Left renal pelvis (tissue), 4 donors: ENCODE data around the gene TBC1D16. TPM values are rescaled to one million over a fixed set of nuclear protein-coding genes. Genes with fewer than 3 reads are reported as not detected.

Source experiments
- DNase-seq, 4 donors: peaks; one replicate each; pipeline ENCODE4 v3.0.0-alpha.2; 2013; ENCODE audit warnings: low read depth in 4 of 4, low spot score in 3 of 4
- polyA plus RNA-seq, 4 donors: library from polyadenylated mRNA; unstranded; fragments of 120-200 nt; gene quantifications; one replicate each; pipeline ENCODE4 v1.2.1, GENCODE V29; 2013; ENCODE audit not compliant: insufficient read length in 4 of 4

Gene TBC1D16
- polyA plus RNA-seq, 4 donors: 27.8 to 31.5 (median 30.4) TPM

DNA sequence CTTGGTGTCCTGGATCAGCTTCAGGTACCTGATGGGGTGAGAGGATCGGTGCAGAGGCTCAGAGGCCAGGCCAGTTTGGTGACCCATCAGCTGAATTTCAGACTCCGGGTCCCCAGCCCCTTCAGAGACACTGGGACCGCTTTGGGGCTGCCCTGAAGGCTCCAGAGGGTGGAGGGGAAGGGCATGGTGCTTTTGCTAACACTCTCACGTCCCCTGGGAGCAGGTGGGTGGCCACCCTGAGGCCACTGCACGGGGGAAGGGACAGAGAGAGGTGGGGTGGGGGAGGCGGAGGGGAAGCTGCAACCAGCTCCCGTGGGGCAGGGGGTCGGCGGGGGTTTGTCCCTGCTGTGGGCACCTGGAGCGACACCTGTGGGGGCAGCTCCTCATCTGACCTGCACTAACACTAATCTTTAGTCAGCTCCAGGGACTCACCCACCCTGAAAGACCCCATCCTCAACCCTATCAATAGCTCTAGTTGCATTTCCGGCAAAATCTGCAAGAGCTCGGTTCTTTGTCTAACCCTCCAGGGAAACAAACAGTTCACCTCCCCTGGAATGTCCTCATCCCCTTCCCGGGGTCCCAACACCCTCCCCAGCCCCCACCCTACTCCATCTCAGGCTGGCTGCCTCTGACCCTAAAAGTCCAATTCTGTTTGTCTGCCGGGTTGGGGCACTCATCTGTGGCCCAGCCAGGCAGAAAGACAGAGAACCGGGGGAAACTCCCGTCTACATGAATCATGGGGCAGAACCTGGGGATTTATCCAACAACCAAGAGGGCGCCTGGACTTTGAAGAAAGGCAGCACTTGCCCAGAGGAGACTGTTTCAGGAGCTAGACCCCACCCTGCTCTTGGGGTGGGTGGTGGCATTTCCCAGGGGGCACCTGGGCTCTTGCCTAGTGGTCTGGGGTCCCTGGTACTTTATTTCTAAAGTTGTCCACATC is 104.5 kb downstream of the TBC1D16 start:
- no peak for DNase-seq

DNA sequence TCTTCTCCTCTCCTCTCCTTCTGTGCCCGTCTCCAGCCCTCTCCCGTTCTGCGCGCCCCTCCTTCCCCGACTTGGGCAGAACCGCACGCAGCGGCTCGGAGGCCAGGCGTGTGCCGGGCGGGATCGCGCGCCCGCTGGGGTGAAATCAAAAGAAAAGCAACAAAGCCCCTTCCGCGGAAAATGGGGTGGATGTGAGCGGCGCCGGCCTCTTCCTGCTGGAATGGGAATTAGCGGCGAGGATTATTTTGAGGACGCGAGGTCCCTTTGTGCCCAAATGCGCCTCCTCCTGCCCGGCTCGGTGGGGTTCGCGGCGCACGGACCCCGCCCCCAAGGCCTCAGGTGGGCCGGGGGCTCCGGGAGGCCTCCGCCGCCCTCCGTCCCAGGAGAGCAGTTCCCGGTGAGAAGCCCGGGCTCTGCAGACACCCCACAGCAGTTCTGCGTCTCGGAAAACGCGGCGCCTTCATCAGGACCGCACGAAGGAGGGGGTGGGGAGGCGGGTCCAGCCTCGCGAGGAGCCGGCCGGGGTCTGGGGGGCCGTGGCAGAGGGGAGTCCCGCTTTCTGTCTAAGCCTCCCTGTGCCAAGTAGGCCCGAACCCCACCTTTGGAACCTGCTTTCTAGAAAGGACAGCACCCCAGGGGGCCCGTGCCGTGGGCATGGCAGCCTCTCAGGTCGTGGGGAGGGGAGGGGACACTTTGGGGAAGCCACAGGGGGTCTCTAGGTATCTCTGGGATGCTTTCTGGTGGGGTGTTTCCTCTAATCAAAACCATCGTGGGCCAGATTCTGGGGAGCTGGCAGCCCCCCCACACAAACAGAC is 105.4 kb downstream of the TBC1D16 start:
- DNase-seq: no peak

DNA sequence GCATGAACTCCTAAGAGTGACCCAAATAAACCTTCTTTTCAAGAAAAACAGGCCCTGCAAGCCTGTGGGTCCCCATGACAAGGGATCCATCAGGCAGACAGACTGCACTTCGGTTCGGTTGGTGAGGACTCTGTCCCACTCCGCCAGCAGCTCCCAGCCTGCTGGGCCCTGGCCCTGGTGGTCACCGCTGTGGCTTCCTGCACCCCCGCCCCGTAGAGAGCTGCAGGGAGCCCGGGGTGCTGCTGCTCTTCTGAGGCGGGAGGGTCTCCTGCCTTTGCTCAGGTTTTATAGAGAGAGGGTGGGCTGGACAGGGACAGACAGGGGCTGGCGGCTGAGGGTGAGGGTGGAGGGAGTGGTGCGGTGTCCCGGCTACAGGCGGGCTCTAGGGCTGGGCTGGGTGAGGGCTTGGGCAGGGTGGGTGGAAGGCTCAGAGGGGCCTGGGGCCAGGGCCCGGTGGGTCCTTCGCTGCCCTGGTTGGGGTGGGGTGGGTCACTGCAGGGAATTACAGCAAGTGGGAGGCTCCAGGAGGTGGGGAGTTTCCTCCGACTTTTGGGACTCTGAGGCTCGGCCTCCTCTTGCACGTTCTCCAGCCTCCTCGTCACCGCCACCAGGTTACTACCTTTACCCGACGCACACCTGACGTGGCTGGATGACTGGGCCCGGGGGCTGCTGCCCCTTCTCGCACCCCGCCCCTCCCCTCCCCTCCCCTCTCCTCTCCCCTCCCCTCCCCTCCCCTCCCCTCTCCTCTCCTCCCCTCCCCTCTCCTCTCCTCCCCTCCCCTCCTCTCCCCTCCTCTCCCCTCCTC is 106.2 kb downstream of the TBC1D16 start:
- DNase-seq: no peak

DNA sequence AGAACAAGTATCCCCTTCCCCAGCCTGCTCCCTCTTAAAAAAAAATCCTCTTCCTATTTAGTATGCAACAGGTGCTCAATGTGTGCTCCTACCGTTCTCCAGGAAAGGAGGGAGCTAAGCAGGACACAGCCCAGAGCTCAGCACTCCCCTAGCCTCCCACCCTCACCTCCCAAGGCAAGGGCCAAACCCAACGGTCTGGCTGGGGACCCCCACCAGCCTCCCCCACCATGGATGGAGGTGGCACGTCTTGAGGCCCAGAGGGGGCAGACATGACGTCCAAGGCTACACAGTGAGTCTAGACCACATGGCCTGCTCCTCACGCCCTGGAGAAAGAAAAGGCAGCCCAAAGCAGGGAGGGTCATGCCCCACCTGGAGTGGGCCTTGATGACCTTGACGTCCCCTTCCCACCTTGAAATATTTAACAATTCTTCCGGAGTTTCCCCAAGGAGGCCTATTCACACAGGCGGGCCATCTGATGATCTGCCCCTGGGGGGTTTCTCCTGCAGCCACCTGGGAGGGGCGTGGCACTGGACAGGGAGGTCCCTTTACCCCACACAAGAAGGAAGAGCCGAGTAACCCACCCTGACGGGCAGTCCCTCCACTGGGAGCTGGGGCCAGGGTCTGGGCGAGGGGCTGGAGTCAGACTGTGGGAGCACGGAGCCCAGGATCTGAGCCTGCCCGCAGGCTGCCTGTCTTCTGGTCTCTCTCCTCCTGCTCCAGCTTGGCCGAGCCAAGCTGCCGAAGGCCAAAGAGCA is 107.0 kb downstream of the TBC1D16 start:
- no peak for DNase-seq

DNA sequence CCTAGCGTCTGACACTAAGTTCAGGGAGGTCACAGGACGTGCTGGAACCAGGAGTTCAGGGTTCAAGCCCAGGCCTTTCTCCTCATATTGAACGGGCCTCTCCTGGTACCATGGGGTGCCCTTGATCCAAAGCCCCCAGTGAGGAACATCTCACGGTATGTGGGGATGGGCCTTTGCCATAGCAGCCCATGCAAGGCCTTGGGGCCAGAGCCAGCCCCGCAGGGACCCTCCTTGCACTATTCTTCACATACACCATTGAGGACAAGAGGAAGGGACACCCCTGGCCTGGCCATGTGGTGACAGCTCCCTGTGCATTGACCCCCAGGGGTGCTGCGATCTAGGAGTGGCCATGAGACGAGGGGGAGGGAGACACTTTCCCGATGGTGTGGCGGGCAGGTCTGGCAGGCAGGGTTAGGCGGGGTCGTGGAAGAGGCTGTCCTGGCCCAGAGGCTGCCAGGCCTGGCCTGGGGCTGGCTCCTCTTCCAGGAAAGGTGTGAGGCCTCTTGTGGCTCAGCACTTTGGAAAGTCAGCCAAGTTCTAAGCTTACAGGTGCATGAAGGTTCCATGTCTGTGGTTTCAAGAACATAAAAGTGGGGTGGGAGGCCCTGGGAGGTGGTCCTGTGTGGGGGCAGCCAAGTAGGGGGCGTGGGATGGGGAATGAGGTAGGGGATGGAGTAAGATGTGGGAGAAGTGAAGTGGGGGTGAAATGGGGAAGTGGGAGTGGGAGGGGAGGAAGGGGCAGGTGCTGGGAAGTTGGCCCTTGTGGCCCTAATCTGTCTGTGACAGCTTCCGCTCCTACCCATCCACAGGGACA is 107.8 kb downstream of the TBC1D16 start:
- no peak for DNase-seq

DNA sequence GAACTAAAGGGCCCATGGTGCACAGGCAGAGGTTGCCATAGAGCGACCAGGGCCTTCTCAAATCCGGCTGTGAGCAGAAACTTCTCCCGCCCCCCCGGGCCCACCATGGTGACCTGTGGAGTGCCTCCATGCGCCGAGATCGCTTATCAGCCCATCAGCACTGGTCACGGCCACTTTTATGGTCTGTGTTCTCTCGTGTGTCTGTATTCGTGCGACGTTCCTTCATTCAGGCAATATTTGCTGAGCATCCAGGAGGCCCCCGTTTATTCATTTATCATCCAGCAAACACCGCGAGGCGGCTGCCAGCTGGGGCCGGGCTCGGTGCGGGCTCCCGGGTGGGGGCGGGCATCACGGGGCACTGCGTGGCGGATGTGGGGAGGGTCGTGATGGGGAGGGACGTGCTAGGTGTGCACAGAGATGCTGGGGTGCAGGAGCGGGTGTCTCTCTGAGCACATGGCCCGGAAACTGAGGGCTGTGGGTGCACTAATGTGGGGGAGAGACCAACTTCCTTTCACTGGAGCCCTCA is 108.5 kb downstream of the TBC1D16 start:
- DNase-seq: no peak

DNA sequence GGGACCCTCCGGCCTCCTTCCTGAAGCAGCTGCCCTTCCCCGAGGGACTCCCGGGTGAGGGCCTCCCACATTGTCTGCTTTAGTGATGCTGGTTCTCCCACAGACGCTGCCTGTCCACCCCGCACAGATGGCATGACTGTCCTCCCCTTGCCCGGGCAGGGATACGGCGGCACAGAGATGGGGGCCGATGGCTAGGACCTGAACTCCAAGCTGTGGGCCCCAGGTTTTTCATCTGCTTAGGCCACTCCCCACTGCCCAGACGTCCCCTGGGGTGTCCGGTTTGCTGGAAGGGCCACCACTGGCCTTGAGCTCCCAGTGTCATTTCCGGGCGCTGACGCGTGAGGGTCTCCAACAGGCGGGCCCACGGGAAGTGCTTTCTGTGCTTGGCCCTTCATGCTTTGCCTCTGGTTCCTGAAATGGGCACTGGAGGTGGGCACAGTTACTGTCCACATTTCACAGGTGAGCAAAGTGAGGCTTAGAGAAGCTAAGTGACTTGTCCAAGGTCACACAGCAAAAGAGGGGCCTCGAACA is 109.0 kb downstream of the TBC1D16 start:
- DNase-seq: no peak

DNA sequence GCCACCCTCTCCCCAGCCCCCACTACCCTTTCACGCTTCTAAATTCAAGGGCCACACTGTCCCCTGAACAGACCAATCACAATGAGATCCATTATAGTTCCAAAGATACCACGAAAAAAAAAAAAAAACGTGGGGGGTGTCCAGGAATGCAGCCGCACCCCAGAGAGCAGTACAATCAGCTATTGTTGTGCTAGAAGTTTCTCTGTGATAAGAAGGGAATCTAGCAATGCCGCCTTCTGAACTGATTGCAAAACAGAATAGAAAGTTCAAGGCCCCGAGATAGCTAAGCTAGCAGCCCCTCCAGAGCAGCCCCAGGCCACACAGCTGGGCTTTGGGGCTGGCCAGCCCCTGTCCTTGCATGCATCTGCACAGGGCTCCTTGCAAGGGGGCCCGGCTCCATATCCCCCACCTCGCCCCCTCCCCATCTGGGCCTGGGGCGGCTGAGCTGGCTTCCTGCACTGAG is 109.5 kb downstream of the TBC1D16 start:
- no peak for DNase-seq

DNA sequence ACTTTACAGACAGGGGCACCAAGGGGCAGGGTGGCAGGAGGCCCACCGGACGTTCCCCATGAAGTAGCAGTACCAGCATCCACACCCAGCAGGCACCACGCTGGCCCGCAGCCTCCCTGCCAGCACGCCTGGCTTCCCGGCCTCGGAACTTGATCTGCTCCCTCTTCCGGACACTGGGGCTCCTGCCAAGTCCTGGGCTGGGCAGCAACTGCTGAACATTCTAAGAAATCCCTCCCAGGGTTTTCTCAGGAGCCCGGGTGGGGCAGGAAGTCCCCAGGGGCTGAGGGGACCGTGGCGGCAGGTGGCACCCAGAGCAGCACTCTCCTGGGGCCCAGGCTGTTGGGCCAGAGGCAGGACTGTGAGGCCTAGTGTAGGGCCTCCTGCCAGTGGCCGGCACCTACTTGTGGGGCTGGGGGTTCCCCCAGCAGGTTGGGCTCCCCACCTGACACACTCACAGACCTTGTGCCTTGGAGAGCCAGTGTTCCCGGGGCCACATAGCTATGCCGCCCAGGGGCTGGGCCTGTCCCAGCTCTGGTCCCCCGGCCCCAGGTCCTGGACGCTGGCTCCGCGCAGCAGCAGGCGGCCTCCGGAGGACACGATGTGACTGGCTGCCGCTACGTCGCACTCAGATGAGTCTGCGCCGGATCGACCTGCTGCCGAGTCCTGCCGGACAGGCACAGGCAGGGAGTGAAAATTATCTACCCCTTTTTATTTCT is 110.3 kb downstream of the TBC1D16 start:
- DNase-seq: no peak

DNA sequence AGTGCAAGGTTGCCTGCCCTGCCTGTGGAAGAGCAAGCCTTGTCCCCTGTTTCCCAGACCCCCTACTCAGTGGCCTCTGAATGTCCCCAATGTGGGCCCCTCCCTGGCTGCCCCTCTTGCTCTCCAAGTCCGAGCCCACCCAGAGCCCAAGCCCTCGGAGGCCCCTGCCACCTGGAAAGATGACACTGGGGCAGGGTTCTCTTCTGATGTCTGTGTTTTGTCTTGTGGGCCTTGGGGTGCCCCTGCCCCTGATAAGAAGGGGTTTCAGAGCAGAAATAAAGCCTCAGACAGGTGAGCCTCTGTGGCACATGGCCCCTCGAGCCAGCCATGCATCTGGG is 111.1 kb downstream of the TBC1D16 start:
- DNase-seq: no peak

DNA sequence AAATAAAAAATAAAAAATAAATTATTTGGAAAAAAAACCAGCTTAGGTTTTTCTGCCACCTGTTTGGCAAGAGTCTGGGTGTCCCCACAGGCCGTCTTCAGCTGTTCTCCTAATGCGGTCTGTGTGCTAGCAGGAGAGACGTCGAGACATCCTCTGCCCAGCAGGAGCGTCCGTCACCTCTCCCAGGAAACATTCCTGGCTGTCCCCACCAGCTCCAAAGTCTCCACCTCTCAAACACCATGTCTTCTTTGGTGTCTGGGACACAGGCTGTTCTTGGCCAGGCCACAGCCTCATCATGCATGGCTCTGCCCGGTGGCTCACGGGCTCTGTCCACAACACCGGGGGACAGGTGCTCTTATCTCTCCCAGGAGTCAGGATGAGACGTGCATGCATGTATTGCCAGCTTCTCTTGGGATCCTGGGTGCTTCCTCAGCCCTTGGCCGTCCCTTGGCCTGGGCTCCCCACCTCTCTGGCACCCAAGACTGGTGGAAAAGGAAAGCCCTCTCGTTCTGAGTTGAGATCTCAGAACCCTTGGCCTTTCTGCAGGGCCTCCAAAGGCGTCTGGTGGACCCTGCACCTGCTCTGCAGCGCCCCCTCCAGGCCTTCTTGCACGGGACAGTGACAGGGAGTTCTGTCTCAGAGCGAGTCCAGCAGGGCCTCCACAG is 111.6 kb downstream of the TBC1D16 start:
- no peak for DNase-seq

DNA sequence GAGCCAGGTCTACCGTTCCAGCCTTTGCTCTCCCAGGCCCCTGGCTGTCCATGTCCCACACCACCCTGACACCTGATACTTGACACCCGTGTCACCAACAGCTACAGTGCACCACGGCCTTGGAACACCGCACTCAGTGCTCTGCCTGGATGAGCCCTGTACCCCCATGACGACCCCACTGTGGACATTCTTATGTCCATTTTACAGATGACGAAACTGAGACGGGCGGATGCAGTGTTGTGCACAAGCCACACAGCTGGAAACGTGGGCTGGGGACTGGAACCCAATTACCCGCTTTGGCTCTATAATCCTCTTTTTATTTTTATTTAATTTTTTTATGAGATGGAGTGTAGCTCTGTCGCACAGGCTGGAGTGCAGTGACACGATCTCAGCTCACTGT is 112.9 kb downstream of the TBC1D16 start:
- DNase-seq: no peak

DNA sequence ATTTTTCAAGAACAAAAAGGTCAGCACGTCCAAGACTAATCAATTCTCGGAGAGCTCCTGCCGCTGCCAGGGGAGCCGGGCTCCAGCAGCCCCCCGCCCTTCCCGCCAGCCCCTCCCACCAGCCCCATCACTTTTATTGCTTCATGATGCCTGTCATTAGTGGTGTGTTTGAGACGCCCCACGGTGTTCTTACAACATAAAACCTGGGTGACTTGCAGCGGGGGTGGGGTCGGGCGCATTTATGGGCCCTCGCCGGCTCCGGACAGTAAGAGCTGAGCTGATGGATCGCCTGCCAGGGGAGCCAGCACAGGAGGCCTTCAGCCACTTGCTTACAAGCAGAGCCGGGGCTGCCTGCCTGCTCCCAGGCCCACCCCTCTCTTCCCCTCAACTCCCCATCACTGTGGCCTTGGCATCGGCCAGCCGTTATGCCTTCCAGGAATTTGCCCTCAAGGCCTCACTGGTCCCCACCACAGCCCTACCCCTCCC is 113.5 kb downstream of the TBC1D16 start:
- no peak for DNase-seq

DNA sequence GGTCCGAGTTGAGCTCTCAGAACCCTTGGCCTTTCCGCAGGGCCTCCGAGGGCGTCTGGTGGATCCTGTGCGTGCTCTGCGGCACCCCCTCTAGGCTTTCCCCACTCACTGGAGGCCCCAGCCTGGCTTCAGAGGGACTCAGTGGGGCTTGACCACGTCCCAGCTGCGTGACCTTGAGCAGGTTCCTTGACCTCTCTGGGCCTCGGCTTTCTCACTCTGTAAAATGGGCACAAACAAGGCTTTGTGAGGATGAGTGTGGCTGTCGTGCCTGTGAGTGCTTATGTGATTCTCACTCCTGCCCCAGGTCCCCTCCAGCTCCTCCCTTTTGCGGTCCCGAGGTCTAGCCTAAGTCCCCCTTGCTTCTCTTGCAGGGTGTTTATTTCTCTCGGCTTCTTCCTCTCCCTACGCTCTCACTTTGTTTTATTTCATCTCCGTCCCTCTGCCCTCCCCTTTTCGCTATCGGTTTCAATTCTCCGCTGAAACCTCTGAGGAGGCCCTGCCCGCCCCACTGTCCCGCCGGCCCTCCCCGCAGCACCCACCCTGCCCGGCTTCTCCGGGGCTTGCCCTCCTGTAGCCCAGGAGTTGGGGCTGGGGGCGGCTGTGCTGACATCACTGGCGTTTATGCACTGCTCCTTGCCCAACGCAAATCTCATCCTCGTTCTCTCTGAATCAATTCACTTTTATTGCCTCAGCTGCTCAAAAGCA is 114.1 kb downstream of the TBC1D16 start:
- no peak for DNase-seq

DNA sequence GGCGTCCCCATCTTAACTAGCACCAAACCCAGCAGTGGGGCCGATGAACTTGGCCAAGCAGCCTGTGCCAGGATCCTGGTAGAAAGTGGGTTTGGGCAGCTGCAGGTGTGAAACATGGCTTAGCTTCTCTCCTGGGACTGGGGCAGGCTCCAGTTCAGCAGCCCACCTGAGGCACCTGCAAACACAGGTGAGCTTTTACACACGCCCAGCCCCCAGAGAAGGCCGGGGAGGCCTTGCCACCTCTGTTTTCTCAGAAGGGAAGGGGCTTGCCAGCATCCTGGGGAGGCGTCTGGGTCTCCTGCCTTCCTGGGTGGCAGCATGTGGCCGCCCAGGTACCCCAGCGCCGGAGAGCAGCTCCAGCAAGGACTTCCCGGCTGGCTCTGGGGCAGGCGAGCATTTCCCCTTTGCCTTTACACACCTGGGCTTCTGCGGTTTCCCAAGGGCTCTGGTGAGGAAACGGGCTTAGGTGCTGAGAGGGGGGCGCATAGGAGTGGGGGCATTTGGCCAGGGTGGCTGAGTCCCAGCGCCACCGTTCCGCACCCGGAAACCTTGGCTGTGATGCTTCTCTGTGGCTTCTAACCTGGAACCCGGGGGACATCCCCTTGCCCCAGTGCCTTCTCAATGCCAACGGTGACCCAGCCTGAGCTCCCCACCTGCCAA is 114.8 kb downstream of the TBC1D16 start:
- no peak for DNase-seq
